Measurements from ENCODE around the gene IFT57.
"Not testable (repeated sequence)": the region's sequence is repeated elsewhere in the genome, so short reads cannot be mapped to it uniquely, and the experiment has no call there.

Gene IFT57

GRCh38 chr3:108221911-108222852 is at the start of gene IFT57:
IFT57 (minus strand) TSS chr3:108222424; CDS start chr3:108222322, 102 bp downstream.
- peak; percentile 88 to 90 (median 89) for DNase-seq (ENCODE audit: low read depth in 2 of 3, low spot score in 1 of 3)

- no peak for DNase-seq (ENCODE audit: low read depth in 2 of 3, low spot score in 1 of 3)
These were observed 49.4 kb upstream of the IFT57 start for GRCh38 chr3:108271626-108272025.

GRCh38 chr3:108268235-108268634 is 46.0 kb upstream of the IFT57 start:
- not testable (repeated sequence) for DNase-seq (ENCODE audit: low read depth in 2 of 3, low spot score in 1 of 3)

GRCh38 chr3:108264534-108265298 is 42.5 kb upstream of the IFT57 start:
- not testable (repeated sequence) for DNase-seq (ENCODE audit: low read depth in 2 of 3, low spot score in 1 of 3)

- no peak for DNase-seq (ENCODE audit: low read depth in 2 of 3, low spot score in 1 of 3)
These were observed 32.9 kb upstream of the IFT57 start for GRCh38 chr3:108255131-108255530.

GRCh38 chr3:108251844-108252243 is 29.6 kb upstream of the IFT57 start:
- no peak for DNase-seq (ENCODE audit: low read depth in 2 of 3, low spot score in 1 of 3)

- no peak for DNase-seq (ENCODE audit: low read depth in 2 of 3, low spot score in 1 of 3)
These were observed 29.0 kb upstream of the IFT57 start for GRCh38 chr3:108251265-108251664.

- no peak for DNase-seq (ENCODE audit: low read depth in 2 of 3, low spot score in 1 of 3)
These were observed 28.4 kb upstream of the IFT57 start for GRCh38 chr3:108250626-108251025.

- DNase-seq (ENCODE audit: low read depth in 2 of 3, low spot score in 1 of 3) = no peak
These were observed 21.0 kb upstream of the IFT57 start for GRCh38 chr3:108243243-108243642.

- no peak for DNase-seq (ENCODE audit: low read depth in 2 of 3, low spot score in 1 of 3)
These were observed 20.6 kb upstream of the IFT57 start for GRCh38 chr3:108242776-108243175.

GRCh38 chr3:108241721-108242120 is 19.5 kb upstream of the IFT57 start:
- no peak for DNase-seq (ENCODE audit: low read depth in 2 of 3, low spot score in 1 of 3)

- DNase-seq (ENCODE audit: low read depth in 2 of 3, low spot score in 1 of 3) = no peak
These were observed 18.9 kb upstream of the IFT57 start for GRCh38 chr3:108241146-108241545.

- no peak for DNase-seq (ENCODE audit: low read depth in 2 of 3, low spot score in 1 of 3)
These were observed 16.9 kb upstream of the IFT57 start for GRCh38 chr3:108239082-108239481.

- DNase-seq (ENCODE audit: low read depth in 2 of 3, low spot score in 1 of 3) = no peak
These were observed 13.1 kb upstream of the IFT57 start for GRCh38 chr3:108235290-108235689.

- DNase-seq (ENCODE audit: low read depth in 2 of 3, low spot score in 1 of 3) = no peak
These were observed 12.2 kb upstream of the IFT57 start for GRCh38 chr3:108234387-108234957.

GRCh38 chr3:108228286-108228685 is 6.1 kb upstream of the IFT57 start:
- DNase-seq (ENCODE audit: low read depth in 2 of 3, low spot score in 1 of 3) = no peak

- no peak for DNase-seq (ENCODE audit: low read depth in 2 of 3, low spot score in 1 of 3)
These were observed 4.9 kb upstream of the IFT57 start for GRCh38 chr3:108227131-108227530.

GRCh38 chr3:108225221-108225620 is 3.0 kb upstream of the IFT57 start:
- no peak for DNase-seq (ENCODE audit: low read depth in 2 of 3, low spot score in 1 of 3)

GRCh38 chr3:108223928-108224327 is 1.7 kb upstream of the IFT57 start:
- DNase-seq (ENCODE audit: low read depth in 2 of 3, low spot score in 1 of 3) = no peak

- peak in 1 of 3 donors; percentile 13 for DNase-seq (ENCODE audit: low read depth in 2 of 3, low spot score in 1 of 3)
These were observed 785 bp upstream of the IFT57 start for GRCh38 chr3:108222853-108223565.

GRCh38 chr3:108221393-108221792 is 831 bp downstream of the IFT57 start:
- no peak for DNase-seq (ENCODE audit: low read depth in 2 of 3, low spot score in 1 of 3)

Measured in stimulated activated CD4-positive, alpha-beta T cell treated with anti-CD3 and anti-CD28 coated beads, Interleukin-12 subunit alpha, Interleukin-12 subunit beta, amount 100 ng/mL, for 48 hours (primary cell).